GM19438 (cell line): ENCODE results near the gene MLLT1.
A peak's percentile ranks its signal among the peaks of the same experiment; 100 is the strongest.

ENCODE experiments used
- ATAC-seq: cut with Tn5 transposase; IDR thresholded peaks from one replicate; pipeline ENCODE4 v1.9.1; 2021; ENCODE audit warnings: low read depth; ENCODE audit not compliant: unreplicated experiment

MLLT1 gene

DNA sequence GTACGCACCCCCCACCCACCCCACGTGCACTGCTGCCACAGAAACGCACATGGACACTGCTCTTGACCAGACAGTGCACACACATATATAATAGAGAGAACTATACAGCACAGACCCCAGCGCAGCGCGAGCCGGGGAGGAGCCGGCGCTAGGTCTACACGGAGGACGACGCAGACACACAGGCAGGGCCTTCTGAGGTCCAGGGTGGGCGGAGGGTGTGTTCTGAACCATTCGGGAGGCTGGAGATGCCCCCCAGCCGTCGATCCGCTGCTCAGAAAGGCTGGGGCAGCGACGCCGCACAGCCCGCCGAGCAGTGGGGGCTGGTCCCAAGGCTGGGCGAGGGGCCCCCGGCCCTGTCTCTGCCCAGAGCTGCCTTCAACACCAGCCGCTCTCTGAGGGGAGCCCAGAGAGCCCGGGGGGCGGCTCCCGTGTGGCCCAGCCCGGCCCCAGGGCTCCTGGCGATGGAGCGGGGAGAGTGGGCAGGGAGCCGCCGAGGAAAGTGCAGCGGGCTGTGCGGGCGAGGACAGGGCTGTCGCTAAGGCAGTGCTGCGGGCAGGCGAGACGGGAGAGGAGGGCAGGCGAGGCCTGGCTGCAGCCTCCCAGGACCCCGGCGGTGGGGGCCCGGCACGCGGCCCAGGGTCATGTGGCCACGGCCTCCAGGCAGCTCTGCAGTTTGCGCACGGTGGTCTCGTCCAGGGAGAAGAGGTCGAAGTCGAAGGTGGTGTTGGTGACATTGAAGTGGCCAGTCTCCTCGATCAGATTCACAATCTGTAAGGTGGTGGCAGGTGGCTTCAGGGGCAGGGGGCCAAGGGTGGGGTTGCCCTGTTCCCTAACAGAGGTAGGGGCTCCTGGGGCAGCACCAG, 67.1 kb downstream of the MLLT1 start:
- ATAC-seq: no peak

- no peak for ATAC-seq
Observed at GRCh38 chr19:6211632-6212402, 68.0 kb downstream of the MLLT1 start.

- ATAC-seq: no peak
Observed at GRCh38 chr19:6210721-6211600, 68.8 kb downstream of the MLLT1 start.

GRCh38 chr19:6210091-6210490, 69.7 kb downstream of the MLLT1 start:
- no peak for ATAC-seq

GRCh38 chr19:6209680-6210079, 70.1 kb downstream of the MLLT1 start:
- no peak for ATAC-seq

- no peak for ATAC-seq
Observed at GRCh38 chr19:6209233-6209632, 70.5 kb downstream of the MLLT1 start.

- no peak for ATAC-seq
Observed at GRCh38 chr19:6204866-6205723, 74.7 kb downstream of the MLLT1 start.

GRCh38 chr19:6204212-6204611, 75.6 kb downstream of the MLLT1 start:
- ATAC-seq: no peak

- ATAC-seq: peak; percentile 59
Observed at GRCh38 chr19:6199240-6199994, 80.4 kb downstream of the MLLT1 start.

DNA sequence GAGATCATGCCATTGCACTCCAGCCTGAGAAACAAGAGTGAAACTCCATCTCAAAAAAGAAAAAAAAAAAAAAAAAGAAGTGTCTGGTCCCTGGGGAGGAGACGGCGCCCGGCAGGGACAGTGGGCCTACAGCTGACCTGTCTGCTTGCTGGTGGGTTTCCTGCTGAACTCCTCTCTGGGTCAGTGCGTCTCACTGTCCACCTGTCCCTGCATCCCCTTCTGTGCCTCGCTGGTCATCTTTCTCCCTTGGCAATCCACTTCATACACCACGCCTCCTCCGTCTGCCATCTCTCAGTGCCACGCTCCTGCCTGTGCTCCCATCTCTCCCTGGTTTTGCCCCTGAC, 80.9 kb downstream of the MLLT1 start:
- ATAC-seq: peak; percentile 8

DNA sequence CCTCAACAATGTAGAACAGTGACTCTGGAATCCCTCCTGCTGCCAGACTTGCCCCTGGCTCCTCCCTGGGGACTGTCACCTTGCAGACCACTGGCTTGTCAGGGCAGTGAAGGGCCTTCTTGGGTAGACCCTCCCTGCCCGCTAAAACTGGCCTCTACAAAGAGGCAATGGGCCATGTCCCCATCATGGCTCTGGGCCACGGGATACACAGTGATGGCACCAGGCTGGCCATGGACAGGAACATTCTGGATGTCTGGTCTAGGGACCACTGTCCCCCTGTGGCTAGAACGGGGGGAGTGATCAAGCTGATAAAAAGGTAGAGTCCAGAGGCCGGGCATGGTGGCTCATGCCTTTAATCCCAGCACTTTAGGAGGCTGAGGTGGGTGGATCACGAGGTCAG, 83.4 kb downstream of the MLLT1 start:
- no peak for ATAC-seq

DNA sequence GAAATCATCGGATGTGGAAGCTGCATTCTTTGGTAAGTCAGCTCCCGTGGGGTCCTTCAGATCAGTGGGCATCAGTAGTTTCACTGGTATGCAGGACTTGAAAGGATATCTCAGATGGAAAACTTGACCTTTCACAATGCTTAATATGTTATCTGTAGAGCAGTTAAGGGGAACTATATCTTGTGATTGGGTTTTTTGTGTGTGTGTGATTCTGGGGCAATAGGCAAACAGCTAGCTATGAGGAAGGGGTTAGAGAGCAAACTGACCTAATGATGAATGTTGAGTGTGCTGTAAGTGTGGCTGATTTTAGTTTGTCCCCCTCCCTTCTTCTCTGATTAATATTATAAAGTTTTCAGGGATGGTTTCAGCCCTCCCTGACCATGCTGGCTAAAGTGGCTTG, 91.0 kb downstream of the MLLT1 start:
- no peak for ATAC-seq

GRCh38 chr19:6187374-6187773, 92.4 kb downstream of the MLLT1 start:
- no peak for ATAC-seq

- no peak for ATAC-seq
Observed at GRCh38 chr19:6185835-6186834, 93.6 kb downstream of the MLLT1 start.

- ATAC-seq: no peak
Observed at GRCh38 chr19:6185093-6185834, 94.5 kb downstream of the MLLT1 start.

DNA sequence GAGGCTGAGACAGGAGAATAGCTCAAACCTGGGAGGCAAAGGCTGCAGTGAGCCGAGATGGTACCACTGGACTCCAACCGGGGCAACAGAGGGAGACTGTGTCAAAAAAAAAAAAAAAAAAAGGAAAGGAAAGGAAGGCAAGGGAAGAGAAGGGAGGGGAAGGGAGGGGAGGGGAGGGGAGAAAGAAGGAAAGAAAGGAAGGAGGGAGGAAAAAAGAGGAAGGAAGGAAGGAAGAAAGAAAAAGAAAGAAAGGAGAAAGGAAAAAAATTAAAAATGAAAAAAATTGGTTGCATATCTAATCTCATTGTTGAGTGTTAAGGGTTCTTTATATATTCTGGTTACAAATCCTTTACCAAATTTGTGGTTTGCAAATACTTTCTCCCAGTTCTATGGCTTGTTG, 98.7 kb downstream of the MLLT1 start:
- no peak for ATAC-seq

GRCh38 chr19:6173190-6173589, 106.6 kb downstream of the MLLT1 start:
- ATAC-seq: no peak
